ENCODE results near the gene PGF. TPM values are rescaled to one million over a fixed set of nuclear protein-coding genes. Genes with fewer than 3 reads are reported as not detected.

Gene PGF
- total and polyA plus RNA-seq, 4 experiments from 2014 or later = 0.11 to 0.13 TPM; not detected in 2

DNA sequence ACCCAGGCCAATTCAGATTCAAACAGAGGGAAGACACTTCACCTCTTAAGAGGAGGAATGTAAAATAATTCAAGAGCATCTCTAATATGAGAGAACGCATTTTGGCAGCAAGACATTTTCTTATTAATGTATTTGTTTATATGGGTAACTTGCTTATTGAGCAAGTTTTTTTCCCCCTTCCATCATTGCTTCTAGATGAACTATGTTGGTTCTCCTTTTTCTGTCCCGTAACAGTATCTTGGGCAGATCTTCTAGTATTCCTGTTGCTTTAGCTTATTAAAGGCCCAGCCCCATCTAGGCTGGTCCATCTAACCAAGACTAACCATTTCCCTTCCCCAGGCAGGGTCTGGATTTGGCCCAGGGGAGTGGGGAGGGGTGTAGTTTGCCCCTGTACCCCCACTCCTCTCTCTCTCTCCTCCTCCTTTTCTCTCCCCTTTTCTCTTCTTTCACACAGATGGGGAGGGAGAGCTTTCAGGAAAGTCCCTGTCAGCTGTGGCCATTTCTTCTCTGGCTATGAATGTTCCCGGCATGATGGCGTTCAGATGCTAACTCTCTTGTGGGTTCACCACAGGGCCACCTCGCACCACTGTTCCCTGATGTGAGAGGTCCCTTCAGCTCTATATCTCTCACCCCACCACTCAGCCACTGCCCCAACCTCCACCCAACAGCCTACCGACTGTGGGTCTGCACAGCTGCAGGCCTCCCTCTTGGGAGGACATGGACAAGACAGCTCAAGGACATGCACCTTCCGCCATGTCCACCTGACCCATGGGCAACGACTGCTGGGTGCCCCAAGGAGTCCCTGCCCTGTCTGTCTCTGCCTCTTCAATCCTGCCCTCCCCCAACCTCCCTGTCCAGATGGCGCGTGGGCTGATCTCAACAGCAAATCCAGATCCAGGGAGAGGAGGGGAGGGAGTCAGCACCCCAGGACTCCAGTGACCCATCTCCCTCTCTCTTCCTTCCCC is 16.6 kb downstream of the PGF start:
- DNase-seq = no peak
- Mint-ChIP-seq H3K4me3 (no peak overlapping the region), H3K27ac (peak overlapping the region in 2 of 7 donors; percentile 54 to 70), H3K4me1 (peaks cover 25 to 57% (median 45%) of the 10 kb centered on the region in 4 donors), H3K36me3 (no peaks in the 10 kb centered on the region), H3K27me3 (no peaks in the 10 kb centered on the region), H3K9me3 (peaks cover 0 to 9% (median under 1%) of the 10 kb centered on the region in 8 donors)
- ChIA-PET POLR2A (ENCODE audit: partially characterized antibody) (no interaction called here), CTCF (ENCODE audit: partially characterized antibody) (interaction anchor here (0.8 to 2.0 kb wide), 5 partner anchors 9 to 150 kb away, joined by 3 to 6 read pairs (median 3); no protein-coding TSS in a partner anchor)
- no peaks in the 10 kb centered on the region for H3K9me3 ChIP-seq (ENCODE audit: control insufficient read depth in 1 of 2, low read length in 2 of 2)
- H3K27me3 ChIP-seq (ENCODE audit: insufficient read depth, low read length) = no peaks in the 10 kb centered on the region
- intact Hi-C loops (cut with micrococcal nuclease) = no loop called here
- H3K36me3 ChIP-seq (ENCODE audit: insufficient read depth, low read length) = no peaks in the 10 kb centered on the region
- no peak overlapping the region for H3K4me3 ChIP-seq (ENCODE audit: low read length in 2 of 2)
- peaks cover 45% of the 10 kb centered on the region for H3K4me1 ChIP-seq (ENCODE audit: insufficient read depth, low read length)
- no peak overlapping the region for H3K27ac ChIP-seq (ENCODE audit: low read depth, low read length)

DNA sequence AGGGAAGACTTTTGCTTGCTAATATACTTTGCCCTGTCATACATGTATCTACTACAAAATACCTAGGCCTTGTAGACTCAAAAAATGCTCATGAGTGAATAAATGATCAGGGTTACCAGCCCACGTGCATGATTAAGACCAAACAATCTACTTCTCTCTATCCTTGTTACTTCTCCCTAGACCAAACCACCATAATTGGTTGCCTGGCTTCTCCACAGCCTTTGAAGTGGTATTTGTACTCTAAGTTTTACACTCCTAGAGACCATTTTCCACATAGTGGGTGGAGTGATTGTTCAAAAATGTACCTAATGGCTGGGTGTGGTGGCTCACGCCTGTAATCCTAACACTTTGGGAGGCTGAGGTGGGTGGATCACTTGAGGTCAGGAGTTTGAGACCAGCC is 18.2 kb downstream of the PGF start:
- H3K4me1 ChIP-seq (ENCODE audit: insufficient read depth, low read length) = peaks cover 37% of the 10 kb centered on the region
- peaks cover 0 to 9% (median under 1%) of the 10 kb centered on the region in 8 donors for H3K9me3 Mint-ChIP-seq
- H3K36me3 Mint-ChIP-seq = no peaks in the 10 kb centered on the region
- ChIA-PET CTCF (ENCODE audit: partially characterized antibody) (interaction anchor here (0.8 to 1.7 kb wide), 2 partner anchors 9 to 31 kb away, joined by 3 to 5 read pairs; no protein-coding TSS in a partner anchor), POLR2A (ENCODE audit: partially characterized antibody) (no interaction called here)
- H3K27ac Mint-ChIP-seq = peak overlapping the region in 4 of 7 donors; percentile 1 to 70 (median 24)
- H3K27me3 Mint-ChIP-seq = peaks cover 0 to 4% of the 10 kb centered on the region in 2 donors
- intact Hi-C loops (cut with micrococcal nuclease) = no loop called here
- H3K27me3 ChIP-seq (ENCODE audit: insufficient read depth, low read length) = no peaks in the 10 kb centered on the region
- no peak overlapping the region for H3K4me3 ChIP-seq (ENCODE audit: low read length in 2 of 2)
- no peaks in the 10 kb centered on the region for H3K36me3 ChIP-seq (ENCODE audit: insufficient read depth, low read length)
- H3K4me3 Mint-ChIP-seq = no peak overlapping the region
- peaks cover 28 to 49% (median 38%) of the 10 kb centered on the region in 4 donors for H3K4me1 Mint-ChIP-seq
- H3K27ac ChIP-seq (ENCODE audit: low read depth, low read length) = no peak overlapping the region
- H3K9me3 ChIP-seq (ENCODE audit: control insufficient read depth in 1 of 2, low read length in 2 of 2) = no peaks in the 10 kb centered on the region
- DNase-seq = no peak

DNA sequence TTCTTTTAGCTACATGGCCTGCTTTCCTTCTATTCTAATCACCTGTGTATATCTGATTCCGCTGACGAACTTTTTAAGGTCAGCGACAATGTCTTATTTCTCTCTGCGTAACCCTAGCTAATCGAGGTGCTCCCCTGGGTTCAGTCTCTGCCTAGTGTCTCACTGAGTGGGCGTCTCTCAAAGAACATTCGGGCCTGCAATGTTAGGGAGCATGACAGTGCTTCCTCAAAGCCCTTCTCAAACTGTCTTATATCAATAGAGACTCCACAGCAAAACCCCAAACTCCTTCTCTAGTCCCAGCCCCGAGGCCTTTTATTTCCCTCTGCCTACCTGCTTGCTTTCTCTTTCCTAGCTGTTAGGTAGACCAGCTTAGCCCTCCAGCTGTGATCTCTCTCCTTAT is 18.7 kb downstream of the PGF start:
- Mint-ChIP-seq H3K4me3 (no peak overlapping the region), H3K27me3 (peaks cover 0 to 4% of the 10 kb centered on the region in 2 donors), H3K9me3 (peaks cover 0 to 9% (median under 1%) of the 10 kb centered on the region in 8 donors), H3K4me1 (peaks cover 26 to 45% (median 34%) of the 10 kb centered on the region in 4 donors), H3K36me3 (no peaks in the 10 kb centered on the region), H3K27ac (peak overlapping the region in 3 of 7 donors; percentile 1 to 70 (median 42))
- Histone ChIP-seq H3K27ac (ENCODE audit: low read depth, low read length) (no peak overlapping the region), H3K36me3 (ENCODE audit: insufficient read depth, low read length) (no peaks in the 10 kb centered on the region), H3K27me3 (ENCODE audit: insufficient read depth, low read length) (no peaks in the 10 kb centered on the region), H3K9me3 (ENCODE audit: control insufficient read depth in 1 of 2, low read length in 2 of 2) (no peaks in the 10 kb centered on the region), H3K4me3 (ENCODE audit: low read length in 2 of 2) (no peak overlapping the region), H3K4me1 (ENCODE audit: insufficient read depth, low read length) (peaks cover 32% of the 10 kb centered on the region)
- ChIA-PET POLR2A (ENCODE audit: partially characterized antibody) (no interaction called here), CTCF (ENCODE audit: partially characterized antibody) (interaction anchor here (0.8 to 1.7 kb wide), 3 partner anchors 9 to 152 kb away, joined by 3 to 5 read pairs (median 3); no protein-coding TSS in a partner anchor)
- DNase-seq = no peak
- intact Hi-C loops (cut with micrococcal nuclease) = no loop called here

DNA sequence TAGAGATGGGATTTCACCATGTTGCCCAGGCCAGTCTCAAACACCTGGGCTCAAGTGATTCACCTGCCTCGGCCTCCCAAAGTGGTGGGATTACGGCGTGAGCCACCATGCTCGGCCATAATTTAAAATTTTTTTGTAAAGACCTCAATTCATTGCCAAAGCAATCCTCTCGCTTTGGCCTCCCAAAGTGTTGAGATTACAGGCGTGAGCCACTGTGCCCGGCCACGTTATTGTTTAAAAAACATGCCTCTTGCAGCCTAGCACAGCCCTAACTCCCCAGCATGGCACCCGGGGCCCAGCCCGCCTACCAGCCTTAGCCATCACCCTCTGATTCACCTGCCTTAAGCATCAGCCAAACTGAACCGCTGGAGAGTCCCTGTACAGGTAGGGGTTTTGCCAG is 19.2 kb downstream of the PGF start:
- POLR2A ChIA-PET (ENCODE audit: partially characterized antibody) = no interaction called here

DNA sequence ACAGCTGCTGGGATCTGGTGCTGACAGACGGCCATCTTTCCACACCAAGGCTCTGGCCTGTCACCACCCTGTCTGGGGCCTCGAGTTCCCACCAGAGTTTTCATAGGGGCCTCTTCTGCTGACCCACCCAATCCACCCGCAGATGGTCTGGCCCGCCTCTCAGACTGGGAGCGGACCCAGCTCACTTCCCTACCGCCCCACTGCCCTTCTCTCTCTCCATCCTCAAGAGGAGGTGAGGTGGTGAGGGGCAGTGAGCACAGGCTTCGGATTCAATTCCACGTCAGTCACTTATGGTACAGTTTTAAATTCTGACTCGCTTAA is 20.1 kb downstream of the PGF start:
- peaks cover 20% of the 10 kb centered on the region for H3K4me1 ChIP-seq (ENCODE audit: insufficient read depth, low read length)
- CTCF ChIA-PET (ENCODE audit: partially characterized antibody) = interaction anchor here (0.9 to 1.3 kb wide), 2 partner anchors 20 to 30 kb away, joined by 3 to 7 read pairs; no protein-coding TSS in a partner anchor
- no peaks in the 10 kb centered on the region for H3K36me3 ChIP-seq (ENCODE audit: insufficient read depth, low read length)
- H3K27me3 ChIP-seq (ENCODE audit: insufficient read depth, low read length) = no peaks in the 10 kb centered on the region
- DNase-seq = no peak
- POLR2A ChIA-PET (ENCODE audit: partially characterized antibody) = no interaction called here
- no peaks in the 10 kb centered on the region for H3K36me3 Mint-ChIP-seq
- peaks cover 18 to 32% (median 25%) of the 10 kb centered on the region in 4 donors for H3K4me1 Mint-ChIP-seq
- intact Hi-C loops (cut with micrococcal nuclease) = no loop called here
- no peak overlapping the region for H3K4me3 Mint-ChIP-seq
- H3K9me3 Mint-ChIP-seq = peaks cover 0 to 9% (median under 1%) of the 10 kb centered on the region in 8 donors
- H3K9me3 ChIP-seq (ENCODE audit: control insufficient read depth in 1 of 2, low read length in 2 of 2) = no peaks in the 10 kb centered on the region
- H3K27ac Mint-ChIP-seq = no peak overlapping the region
- H3K4me3 ChIP-seq (ENCODE audit: low read length in 2 of 2) = no peak overlapping the region
- H3K27ac ChIP-seq (ENCODE audit: low read depth, low read length) = no peak overlapping the region
- peaks cover 2 to 4% of the 10 kb centered on the region in 2 donors for H3K27me3 Mint-ChIP-seq

More for the DNA sequence above, 19.2 kb downstream of the PGF start:
- no peak overlapping the region for H3K4me3 Mint-ChIP-seq
- no peaks in the 10 kb centered on the region for H3K36me3 Mint-ChIP-seq
- peaks cover 0 to 4% of the 10 kb centered on the region in 2 donors for H3K27me3 Mint-ChIP-seq
- H3K36me3 ChIP-seq (ENCODE audit: insufficient read depth, low read length) = no peaks in the 10 kb centered on the region
- peaks cover 0 to 9% (median under 1%) of the 10 kb centered on the region in 8 donors for H3K9me3 Mint-ChIP-seq
- no peak for DNase-seq
- no peak overlapping the region for H3K27ac ChIP-seq (ENCODE audit: low read depth, low read length)
- intact Hi-C loops (cut with micrococcal nuclease) = no loop called here
- no peaks in the 10 kb centered on the region for H3K27me3 ChIP-seq (ENCODE audit: insufficient read depth, low read length)
- H3K4me1 ChIP-seq (ENCODE audit: insufficient read depth, low read length) = peaks cover 27% of the 10 kb centered on the region
- CTCF ChIA-PET (ENCODE audit: partially characterized antibody) = interaction anchor here (0.8 to 1.7 kb wide), 5 partner anchors 10 to 153 kb away, joined by 3 to 7 read pairs (median 3); no protein-coding TSS in a partner anchor
- peaks cover 21 to 39% (median 28%) of the 10 kb centered on the region in 4 donors for H3K4me1 Mint-ChIP-seq
- no peaks in the 10 kb centered on the region for H3K9me3 ChIP-seq (ENCODE audit: control insufficient read depth in 1 of 2, low read length in 2 of 2)
- no peak overlapping the region for H3K27ac Mint-ChIP-seq
- H3K4me3 ChIP-seq (ENCODE audit: low read length in 2 of 2) = no peak overlapping the region

DNA sequence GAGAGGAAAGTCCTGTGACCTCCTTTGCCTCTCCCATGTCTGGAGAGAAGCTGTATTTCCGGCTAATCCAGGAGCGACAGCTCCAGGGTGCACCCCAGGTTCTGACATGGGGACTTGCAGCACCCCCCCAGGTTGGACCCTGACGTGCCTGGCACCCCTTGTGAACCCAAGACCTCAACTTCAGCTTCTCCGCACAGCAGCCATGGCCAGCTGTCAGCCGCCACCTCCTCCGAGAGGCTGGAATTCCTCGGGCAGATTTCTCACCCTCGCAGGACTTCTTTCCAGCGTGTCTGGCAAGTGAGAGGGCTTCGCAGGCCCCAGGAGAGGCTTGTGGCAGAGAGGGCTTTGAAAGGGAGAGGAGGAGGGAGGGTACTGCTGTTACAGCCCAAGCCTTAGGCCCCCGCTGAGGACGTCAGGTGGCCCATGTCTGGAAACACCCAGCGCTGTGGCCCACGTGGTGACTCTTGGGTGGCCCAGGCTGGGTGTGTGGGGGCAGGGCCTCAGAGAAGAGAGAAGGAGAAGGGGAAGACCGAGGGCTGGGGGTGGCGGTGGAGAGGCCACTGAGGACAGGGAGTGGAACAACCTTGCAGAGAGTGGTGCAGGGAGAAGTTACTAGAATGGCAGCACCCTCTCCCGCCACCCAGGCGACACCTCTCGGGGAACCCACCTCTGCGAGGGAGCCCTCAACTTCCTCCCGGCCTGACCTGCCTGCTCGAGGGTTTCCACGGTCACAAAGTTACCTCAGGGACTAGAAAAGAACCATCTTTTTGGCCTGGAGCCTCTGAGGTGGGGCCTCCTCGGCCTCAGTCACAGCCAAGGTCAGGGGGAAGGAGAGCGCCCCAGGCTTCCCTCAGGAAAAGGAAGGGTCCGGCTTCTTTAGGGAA is 20.7 kb downstream of the PGF start:
- Mint-ChIP-seq H3K27me3 (peaks cover 2 to 4% of the 10 kb centered on the region in 2 donors), H3K4me1 (peaks cover 18 to 28% (median 22%) of the 10 kb centered on the region in 4 donors), H3K4me3 (no peak overlapping the region), H3K36me3 (no peaks in the 10 kb centered on the region), H3K9me3 (peaks cover 0 to 9% (median under 1%) of the 10 kb centered on the region in 8 donors), H3K27ac (no peak overlapping the region)
- Histone ChIP-seq H3K36me3 (ENCODE audit: insufficient read depth, low read length) (no peaks in the 10 kb centered on the region), H3K9me3 (ENCODE audit: control insufficient read depth in 1 of 2, low read length in 2 of 2) (no peaks in the 10 kb centered on the region), H3K27me3 (ENCODE audit: insufficient read depth, low read length) (no peaks in the 10 kb centered on the region), H3K4me3 (ENCODE audit: low read length in 2 of 2) (no peak overlapping the region), H3K27ac (ENCODE audit: low read depth, low read length) (no peak overlapping the region), H3K4me1 (ENCODE audit: insufficient read depth, low read length) (peaks cover 15% of the 10 kb centered on the region)
- intact Hi-C loops (cut with micrococcal nuclease) = no loop called here
- no peak for DNase-seq
- ChIA-PET POLR2A (ENCODE audit: partially characterized antibody) (interaction anchor here (0.7 kb wide), 1 partner anchor 11 kb away, joined by 4 read pairs; no protein-coding TSS in a partner anchor), CTCF (ENCODE audit: partially characterized antibody) (interaction anchor here (1.0 to 1.4 kb wide), 3 partner anchors 10 to 188 kb away, joined by 3 to 7 read pairs (median 3); no protein-coding TSS in a partner anchor)
